G401.6 (cell line): ENCODE results near the gene TPSG1.
"Not testable (repeated sequence)": the region's sequence is repeated elsewhere in the genome, so short reads cannot be mapped to it uniquely, and the experiment has no call there.

Experiments
- FAIRE-seq: peaks from 2 replicates; lab custom pipeline; 2012; peaks lifted over from hg19 to GRCh38; lab: Jason Lieb, UNC

The TPSG1 gene

GRCh38 chr16:1256874-1257322, 31.8 kb upstream of the TPSG1 start:
- FAIRE-seq: no peak

- not testable (repeated sequence) for FAIRE-seq
These were observed 31.3 kb upstream of the TPSG1 start for GRCh38 chr16:1256296-1256873.

- not testable (repeated sequence) for FAIRE-seq
These were observed 30.4 kb upstream of the TPSG1 start, which contains the start of gene TPSD1 for GRCh38 chr16:1255276-1256122. Gene TPSD1 (plus strand): TSS chr16:1256069. CDS start chr16:1256281, 212 bp downstream.

- FAIRE-seq: not testable (repeated sequence)
These were observed 29.8 kb upstream of the TPSG1 start for GRCh38 chr16:1254821-1255220.

GRCh38 chr16:1253701-1254364, 28.8 kb upstream of the TPSG1 start:
- FAIRE-seq: not testable (repeated sequence)

- not testable (repeated sequence) for FAIRE-seq
These were observed 24.1 kb upstream of the TPSG1 start for GRCh38 chr16:1249031-1249755.

- not testable (repeated sequence) for FAIRE-seq
These were observed 23.0 kb upstream of the TPSG1 start for GRCh38 chr16:1247903-1248537.

GRCh38 chr16:1245452-1246020, 20.5 kb upstream of the TPSG1 start:
- no peak for FAIRE-seq

- no peak for FAIRE-seq
These were observed 19.8 kb upstream of the TPSG1 start for GRCh38 chr16:1244881-1245280.

- not testable (repeated sequence) for FAIRE-seq
These were observed 19.1 kb upstream of the TPSG1 start for GRCh38 chr16:1243907-1244850.

GRCh38 chr16:1243363-1243762, 18.3 kb upstream of the TPSG1 start:
- FAIRE-seq: not testable (repeated sequence)

GRCh38 chr16:1241081-1241480, 16.0 kb upstream of the TPSG1 start:
- not testable (repeated sequence) for FAIRE-seq

- FAIRE-seq: not testable (repeated sequence)
These were observed 15.4 kb upstream of the TPSG1 start, which contains the start of gene TPSAB1 for GRCh38 chr16:1240436-1240835. Gene TPSAB1 (plus strand): TSS chr16:1240705. CDS start chr16:1240939, 234 bp downstream.

- not testable (repeated sequence) for FAIRE-seq
These were observed 14.5 kb upstream of the TPSG1 start for GRCh38 chr16:1239575-1239974.

- not testable (repeated sequence) for FAIRE-seq
These were observed 13.8 kb upstream of the TPSG1 start for GRCh38 chr16:1238909-1239308.

GRCh38 chr16:1237990-1238389, 12.9 kb upstream of the TPSG1 start:
- no peak for FAIRE-seq

- FAIRE-seq: not testable (repeated sequence)
These were observed 11.6 kb upstream of the TPSG1 start for GRCh38 chr16:1236659-1237058.

- not testable (repeated sequence) for FAIRE-seq
These were observed 7.1 kb upstream of the TPSG1 start for GRCh38 chr16:1232049-1232748.

- not testable (repeated sequence) for FAIRE-seq
These were observed 6.2 kb upstream of the TPSG1 start for GRCh38 chr16:1231301-1231700.
